AG09309 (cell line): ENCODE data around the gene PIP5K1C.
A peak's percentile ranks its signal among the peaks of the same experiment; 100 is the strongest.

Experiments
- DNase-seq: peaks from one replicate; pipeline ENCODE4 v3.0.0-alpha.2; 2010; ENCODE audit warnings: low read depth
- H3K4me3 ChIP-seq: 2 replicates; pipeline ENCODE4 v1.5.1; 2011; ENCODE audit warnings: mild to moderate bottlenecking, low read depth, low read length, moderate library complexity; ENCODE audit not compliant: control insufficient read depth
- CTCF ChIP-seq: IDR thresholded peaks from 2 replicates; pipeline ENCODE4 v1.5.1; 2011; ENCODE audit warnings: mild to moderate bottlenecking, low read depth, low read length, inconsistent platforms; ENCODE audit not compliant: insufficient read depth, control insufficient read depth; ENCODE audit errors: missing control alignments

The PIP5K1C gene

DNA sequence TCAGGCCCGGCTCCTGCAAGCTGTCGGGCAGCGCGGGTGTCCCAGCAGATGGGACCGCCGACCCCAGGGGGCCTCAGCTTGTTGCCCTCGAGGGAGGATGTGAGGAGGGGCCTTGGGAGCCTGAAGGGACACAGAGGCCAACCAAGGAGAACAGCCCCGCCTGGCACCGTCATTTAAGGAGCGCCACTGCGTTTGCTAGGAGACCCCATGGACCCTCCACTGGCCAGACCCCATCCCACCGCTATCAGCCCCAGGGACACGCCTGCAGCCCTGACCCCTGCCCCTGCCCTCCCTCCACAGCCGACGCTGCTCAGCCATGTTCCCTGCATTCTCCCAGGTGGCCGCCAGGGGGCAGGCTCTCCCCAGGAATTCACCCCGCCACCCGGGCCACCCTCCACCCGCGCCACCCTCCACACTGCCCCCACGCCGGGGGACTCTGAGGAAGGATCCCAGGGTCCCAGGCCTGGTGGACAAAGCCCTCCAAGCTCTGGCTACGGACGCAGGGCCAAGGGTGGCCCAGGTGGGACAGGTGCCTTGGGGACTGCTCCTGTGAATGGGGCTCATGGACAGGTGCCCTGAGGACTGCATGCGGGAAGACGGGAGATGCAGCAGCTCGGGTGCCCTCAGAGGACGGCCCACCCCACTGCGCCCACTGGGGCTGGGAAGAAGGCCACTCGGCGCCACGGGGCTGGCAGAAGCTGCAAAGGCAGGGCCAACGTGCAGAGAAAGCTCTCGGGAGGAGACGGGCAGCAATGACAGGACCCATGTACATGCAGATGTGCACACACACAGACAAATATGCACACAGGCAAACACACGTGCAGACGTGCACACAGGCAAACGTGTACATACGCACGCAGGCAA is 34.4 kb downstream of the PIP5K1C start:
- TF ChIP-seq CTCF = peak; percentile 91
- DNase-seq = no peak
- H3K4me3 ChIP-seq = no peak overlapping the region

DNA sequence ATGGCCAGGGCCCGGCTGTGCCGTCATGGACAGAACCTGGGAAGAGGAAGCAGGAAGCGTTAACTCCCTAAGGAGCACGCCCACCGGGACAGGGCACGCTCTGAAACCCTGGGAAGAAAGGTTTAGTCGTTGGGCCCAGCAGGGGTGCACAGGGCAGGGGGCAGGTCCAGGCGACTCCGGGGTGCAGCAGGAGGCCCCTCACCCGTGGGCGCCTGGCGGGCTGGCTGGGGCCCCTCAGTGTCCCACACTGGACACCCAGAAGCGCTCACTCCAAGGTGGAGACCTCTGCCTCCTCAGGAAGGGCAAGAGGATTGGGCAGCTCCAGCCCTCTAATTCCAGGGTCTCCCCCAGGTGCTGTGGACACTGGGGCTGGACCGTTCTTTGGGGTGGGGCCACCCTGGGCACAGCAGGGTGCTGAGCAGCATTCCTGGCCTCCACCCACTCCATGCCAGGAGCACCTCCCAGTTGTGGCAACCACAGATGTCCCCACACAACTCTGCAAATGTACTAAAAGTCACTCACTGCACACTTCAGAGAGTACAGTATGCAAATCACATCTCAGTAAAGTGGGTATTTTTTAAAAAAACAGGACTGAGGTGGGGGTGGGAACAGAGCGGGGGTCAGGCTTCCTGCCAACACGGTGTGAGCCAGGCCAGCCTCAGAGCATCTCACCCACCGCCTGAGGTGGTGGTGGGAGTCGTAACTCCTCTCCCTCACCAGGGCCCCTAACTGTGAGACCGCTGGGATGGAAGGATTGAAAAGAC is 35.2 kb downstream of the PIP5K1C start:
- TF ChIP-seq CTCF = no peak
- H3K4me3 ChIP-seq = no peak overlapping the region
- DNase-seq = no peak

GRCh38 chr19:3663838-3664237 is 36.4 kb downstream of the PIP5K1C start:
- no peak overlapping the region for H3K4me3 ChIP-seq
- no peak for DNase-seq
- TF ChIP-seq CTCF = no peak

DNA sequence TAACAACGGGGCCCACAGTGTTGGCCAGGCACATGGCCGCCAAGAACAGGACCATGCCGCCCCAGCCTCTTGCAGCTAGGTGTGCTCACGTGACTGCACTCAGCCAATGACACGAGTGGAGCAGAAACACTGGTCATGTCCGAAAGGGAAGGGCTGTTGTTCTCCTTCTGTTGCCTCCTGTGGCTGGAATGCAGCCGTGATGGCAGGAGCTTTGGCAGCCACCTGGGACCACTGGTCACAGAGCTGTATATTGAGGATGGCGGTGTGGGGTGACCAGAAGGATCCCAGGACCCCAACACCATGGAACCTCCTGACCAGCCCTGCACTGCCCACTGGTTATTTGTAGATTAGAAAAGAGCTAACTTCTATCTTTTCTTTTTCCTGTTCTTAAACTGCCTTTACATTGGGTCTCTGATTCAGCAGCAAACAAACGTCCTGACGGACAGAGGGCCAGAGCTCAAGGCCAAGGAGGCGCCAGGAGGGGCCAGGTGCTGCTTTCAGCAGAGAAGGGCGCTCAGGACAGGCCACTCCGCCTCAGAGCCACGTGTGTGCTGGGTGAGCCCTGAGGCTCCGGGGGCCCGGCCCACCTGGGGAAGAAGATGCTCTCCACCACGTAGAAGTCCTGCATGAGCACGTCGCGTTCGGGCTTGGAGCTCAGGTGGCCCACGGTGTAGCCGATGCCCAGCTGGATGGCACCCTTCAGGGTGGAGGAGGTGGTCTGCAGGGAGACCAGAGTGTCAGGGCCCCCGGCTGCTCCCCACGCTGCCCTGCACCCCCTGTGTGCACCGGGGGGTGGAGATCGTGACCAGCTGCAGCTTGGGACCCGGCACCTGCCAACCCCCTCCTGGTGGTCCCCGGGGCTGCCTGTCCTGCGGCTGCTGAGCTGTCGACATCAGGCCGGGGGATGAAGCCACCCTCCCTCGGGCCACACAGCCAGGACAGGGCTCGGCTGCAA is 38.7 kb downstream of the PIP5K1C start:
- no peak for TF ChIP-seq CTCF
- DNase-seq = no peak
- H3K4me3 ChIP-seq = no peak overlapping the region

GRCh38 chr19:3660493-3661219 is 39.6 kb downstream of the PIP5K1C start:
- no peak overlapping the region for H3K4me3 ChIP-seq
- no peak for TF ChIP-seq CTCF
- no peak for DNase-seq
